NCI-H1417 treated with DMSO at 0.1 percent for 48 hours (cell line): Measurements from ENCODE around the gene CD14.
"Not testable (repeated sequence)": the region's sequence is repeated elsewhere in the genome, so short reads cannot be mapped to it uniquely, and the experiment has no call there.

Experiments used
- DNase-seq: peaks from one replicate; lab custom pipeline; 2025; lab: John Stamatoyannopoulos, UW

Gene CD14

GRCh38 chr5:140635291-140636257 lies 2.6 kb upstream of the CD14 start:
- no peak for DNase-seq

GRCh38 chr5:140634103-140634502 lies 1.1 kb upstream of the CD14 start:
- no peak for DNase-seq

- DNase-seq = no peak
Observed at GRCh38 chr5:140633501-140633900, 526 bp upstream of the CD14 start.

- no peak for DNase-seq
Observed at GRCh38 chr5:140632366-140633020, 482 bp downstream of the CD14 start.

GRCh38 chr5:140631831-140632365 lies 1.1 kb downstream of the CD14 start:
- no peak for DNase-seq

DNA sequence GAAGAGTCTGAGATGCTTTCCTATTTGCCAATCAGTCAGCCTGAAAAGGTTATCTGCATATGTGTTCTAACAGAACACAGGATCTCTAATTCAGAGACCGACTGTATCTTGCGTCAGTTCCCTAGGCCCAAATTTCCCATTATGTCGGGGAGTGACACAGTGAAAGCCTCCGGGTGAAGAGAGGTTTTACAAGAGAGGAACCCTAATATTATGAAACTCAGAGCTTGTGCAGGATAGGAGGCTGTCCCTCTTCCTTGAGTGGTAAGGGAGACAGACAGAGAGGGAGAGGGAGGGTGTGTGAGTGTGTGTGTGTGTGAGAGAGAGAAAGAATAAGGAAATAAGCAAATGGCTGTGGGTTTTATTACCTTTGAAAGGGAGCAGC lies 1.9 kb downstream of the CD14 start:
- no peak for DNase-seq

DNA sequence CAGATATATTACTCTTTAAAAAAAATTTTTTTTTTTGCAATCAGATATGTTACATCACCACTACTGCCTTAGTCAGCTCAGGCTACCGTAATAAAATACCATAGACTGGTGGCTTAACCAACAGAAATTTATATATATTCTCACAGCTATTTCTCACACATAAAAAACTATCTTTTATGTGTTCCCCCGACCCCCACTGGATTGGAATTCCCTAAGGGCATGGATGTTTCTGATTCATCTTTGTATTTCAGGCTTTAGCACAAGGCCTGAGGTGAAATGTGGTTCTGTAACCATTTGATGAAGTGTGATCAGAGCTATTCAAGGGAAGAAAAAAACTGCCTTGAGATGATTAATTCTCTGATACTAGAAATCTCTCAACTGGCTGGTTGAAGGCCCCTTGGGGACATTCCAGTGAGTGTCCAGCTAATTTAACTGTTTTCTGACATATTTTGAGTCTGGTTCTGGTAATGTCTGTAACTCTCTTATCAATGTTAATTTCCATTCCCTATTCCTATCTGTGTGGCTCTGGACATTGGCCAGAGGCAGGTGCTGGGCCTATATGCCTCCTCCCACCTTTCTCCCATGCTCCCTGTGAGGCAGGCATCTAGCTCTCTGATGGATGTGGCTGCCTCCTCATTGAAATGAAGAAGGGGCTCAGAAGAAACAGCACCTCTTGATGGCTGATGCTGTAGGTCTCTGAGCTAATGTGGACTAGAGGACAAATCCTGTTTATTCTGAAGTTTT lies 2.5 kb downstream of the CD14 start:
- DNase-seq = no peak

DNA sequence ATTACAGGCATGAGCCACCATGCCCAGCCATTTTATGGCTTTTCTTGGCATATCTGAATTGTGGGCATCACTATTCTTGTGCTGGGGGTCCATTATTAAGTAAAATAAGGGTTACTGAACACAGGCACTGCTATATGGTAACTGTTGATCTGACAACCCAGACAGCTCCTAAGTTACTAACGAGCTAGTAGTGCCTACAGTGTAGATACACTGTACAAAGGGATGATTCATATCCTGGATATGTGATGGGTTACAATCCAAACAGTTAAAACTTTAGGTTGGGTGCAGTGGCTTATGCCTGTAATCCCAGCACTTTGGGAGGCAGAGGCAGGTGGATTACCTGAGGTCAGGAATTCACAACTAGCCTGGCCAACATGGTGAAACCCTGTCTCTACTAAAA lies 4.3 kb downstream of the CD14 start:
- no peak for DNase-seq

DNA sequence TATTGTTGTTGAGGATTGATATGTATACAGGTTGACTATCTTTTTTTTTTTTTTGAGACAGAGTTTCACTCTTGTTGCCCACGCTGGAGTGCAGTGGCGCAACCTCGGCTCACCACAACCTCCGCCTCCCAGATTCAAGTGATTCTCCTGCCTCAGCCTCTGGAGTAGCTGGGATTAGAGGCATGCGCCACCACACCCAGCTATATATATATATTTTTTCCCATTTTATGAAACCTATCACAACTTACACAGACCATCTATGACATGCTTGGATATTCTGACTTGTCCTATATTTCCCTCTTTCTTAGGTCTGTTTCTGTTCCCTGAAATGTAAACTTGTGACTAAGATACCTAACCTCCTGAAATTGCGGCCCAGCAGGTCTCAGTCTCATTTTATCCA lies 5.0 kb downstream of the CD14 start:
- DNase-seq = no peak

DNA sequence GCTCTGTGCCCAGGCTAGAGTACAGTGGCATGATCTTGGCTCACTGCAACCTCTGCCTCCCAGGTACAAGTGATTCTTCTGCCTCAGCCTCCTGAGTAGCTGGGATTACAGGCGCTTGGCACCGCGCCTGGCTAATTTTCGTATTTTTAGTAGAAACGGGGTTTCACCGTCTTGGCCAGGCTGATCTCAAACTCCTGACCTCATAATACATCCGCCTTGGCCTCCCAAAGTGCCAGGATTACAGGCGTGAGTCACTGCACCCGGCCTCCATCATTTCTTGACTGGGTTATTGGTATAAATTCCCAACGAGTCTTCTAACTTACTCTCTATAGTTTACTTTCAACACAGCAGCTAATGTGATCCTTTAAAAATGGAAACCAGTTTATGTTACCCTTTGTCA lies 8.1 kb downstream of the CD14 start:
- DNase-seq = not testable (repeated sequence)

DNA sequence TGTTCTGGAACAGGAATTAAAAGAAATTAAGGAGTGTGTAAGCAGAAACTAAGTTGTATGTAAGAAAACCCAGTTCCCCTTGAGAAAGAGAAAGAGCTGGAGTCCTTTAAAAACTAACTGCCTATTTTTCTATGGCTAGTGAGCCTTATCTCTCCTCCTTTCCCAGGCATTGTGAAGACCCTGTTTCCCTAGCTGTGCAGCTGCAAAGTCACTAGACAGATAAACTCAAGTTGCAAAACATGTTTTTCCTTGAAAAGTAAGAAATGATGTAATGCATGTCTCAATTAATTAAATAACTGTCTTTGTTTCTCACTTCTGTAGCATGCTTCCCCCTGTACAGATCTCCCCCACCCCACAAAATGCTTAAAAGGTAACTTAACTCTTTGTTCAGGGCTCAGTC lies 9.9 kb downstream of the CD14 start:
- not testable (repeated sequence) for DNase-seq

GRCh38 chr5:140622301-140622700 lies 10.7 kb downstream of the CD14 start:
- no peak for DNase-seq

DNA sequence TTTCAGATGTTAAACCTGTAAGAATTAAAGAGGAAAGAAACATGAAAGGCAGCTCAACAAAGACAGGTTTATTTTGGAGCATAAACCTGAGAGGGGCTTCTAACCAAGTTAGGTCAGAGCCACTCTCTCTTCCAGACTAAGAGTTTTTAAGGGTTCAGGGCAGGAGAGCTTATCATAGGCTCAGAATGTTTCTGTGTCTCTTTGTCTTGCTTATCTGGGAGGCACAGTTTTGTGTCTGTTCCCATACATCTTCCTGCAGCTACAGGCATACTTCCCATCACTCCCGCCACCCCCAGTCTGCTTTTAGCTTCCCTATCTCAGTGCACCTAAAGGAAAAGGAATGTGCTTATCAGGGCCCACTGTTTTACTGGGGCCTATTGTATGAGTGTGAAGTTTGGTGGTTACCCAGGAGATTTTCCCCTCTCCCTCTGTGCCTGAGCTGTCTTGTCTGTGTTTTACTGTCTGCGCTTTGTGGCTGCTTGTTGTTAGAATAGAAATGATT lies 21.9 kb downstream of the CD14 start:
- no peak for DNase-seq

GRCh38 chr5:140609126-140609525 lies 23.8 kb downstream of the CD14 start:
- no peak for DNase-seq

- no peak for DNase-seq
Observed at GRCh38 chr5:140608722-140609121, 24.3 kb downstream of the CD14 start.

- no peak for DNase-seq
Observed at GRCh38 chr5:140607031-140607430, 25.9 kb downstream of the CD14 start.

DNA sequence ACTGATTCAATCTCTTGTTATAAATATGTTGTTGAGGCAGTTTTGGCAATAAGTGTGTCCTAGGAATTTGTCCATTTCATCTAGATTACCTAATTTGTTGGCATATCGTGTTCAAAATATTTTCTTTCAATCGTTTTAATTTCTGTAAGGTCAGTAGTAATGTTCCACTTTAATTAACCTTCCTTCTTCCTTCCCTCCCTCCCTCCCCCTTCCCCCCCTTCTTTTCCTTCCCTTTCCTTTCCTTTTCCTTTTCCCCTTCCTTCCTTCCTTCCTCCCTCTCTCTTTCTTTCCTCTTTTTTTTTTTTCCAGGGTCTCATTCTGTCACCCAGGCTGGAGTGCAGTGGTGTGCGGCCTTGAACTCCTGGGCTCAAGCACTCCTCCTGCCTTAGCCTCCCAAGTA lies 27.1 kb downstream of the CD14 start:
- no peak for DNase-seq

- no peak for DNase-seq
Observed at GRCh38 chr5:140603734-140604133, 29.2 kb downstream of the CD14 start.

DNA sequence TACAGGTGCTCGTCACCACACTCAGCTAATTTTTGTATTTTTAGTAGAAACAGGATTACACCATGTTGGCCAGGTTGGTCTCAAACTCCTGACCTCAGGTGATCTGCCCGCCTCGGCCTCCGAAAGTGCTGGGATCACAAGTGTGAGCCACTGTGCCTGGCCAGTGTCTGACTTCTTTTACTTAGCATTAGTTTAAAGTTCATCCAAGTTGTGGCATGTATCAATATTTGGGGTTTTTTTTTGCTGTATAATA lies 29.6 kb downstream of the CD14 start:
- DNase-seq = not testable (repeated sequence)

- no peak for DNase-seq
Observed at GRCh38 chr5:140602147-140602546, 30.8 kb downstream of the CD14 start.

- no peak for DNase-seq
Observed at GRCh38 chr5:140600096-140600495, 32.9 kb downstream of the CD14 start.

GRCh38 chr5:140598836-140599235 lies 34.1 kb downstream of the CD14 start:
- DNase-seq = no peak
